Measurements from ENCODE around the gene PLXNA4.

Gene PLXNA4

DNA sequence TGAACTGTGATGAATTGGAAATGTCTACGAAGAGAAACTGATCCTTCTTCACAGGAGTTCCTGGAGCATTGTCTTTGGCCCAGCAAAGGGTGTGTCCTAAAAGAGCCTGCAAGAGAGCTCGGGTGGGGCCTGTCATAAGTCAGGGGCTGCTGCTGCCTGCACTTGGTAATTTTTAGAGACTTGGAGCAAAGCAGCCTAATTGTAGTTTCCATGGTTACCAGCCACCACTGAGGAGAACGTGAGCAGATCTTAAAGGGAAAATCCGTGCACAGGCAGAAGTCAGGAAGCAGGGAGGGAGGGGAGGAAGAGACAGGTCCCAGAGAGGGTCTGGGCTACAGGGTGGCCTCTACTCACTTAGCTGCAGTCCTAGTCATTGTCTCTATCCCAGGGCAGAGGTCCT, 463.6 kb downstream of the PLXNA4 start:
- DNase-seq (ENCODE audit: low read depth in 1 of 2, low spot score in 1 of 2) = no peak
- H3K27ac ChIP-seq (replicated peaks) = no peak overlapping the region
- TF ChIP-seq, protein P1, sequence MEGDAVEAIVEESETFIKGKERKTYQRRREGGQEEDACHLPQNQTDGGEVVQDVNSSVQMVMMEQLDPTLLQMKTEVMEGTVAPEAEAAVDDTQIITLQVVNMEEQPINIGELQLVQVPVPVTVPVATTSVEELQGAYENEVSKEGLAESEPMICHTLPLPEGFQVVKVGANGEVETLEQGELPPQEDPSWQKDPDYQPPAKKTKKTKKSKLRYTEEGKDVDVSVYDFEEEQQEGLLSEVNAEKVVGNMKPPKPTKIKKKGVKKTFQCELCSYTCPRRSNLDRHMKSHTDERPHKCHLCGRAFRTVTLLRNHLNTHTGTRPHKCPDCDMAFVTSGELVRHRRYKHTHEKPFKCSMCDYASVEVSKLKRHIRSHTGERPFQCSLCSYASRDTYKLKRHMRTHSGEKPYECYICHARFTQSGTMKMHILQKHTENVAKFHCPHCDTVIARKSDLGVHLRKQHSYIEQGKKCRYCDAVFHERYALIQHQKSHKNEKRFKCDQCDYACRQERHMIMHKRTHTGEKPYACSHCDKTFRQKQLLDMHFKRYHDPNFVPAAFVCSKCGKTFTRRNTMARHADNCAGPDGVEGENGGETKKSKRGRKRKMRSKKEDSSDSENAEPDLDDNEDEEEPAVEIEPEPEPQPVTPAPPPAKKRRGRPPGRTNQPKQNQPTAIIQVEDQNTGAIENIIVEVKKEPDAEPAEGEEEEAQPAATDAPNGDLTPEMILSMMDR (IDR thresholded peaks at IDR 0.05; ENCODE audit: insufficient read depth, low read length) = no peak
- TF ChIP-seq POLR2AphosphoS5 (IDR thresholded peaks at IDR 0.05; ENCODE audit: low read depth) (no peak), GABPA (IDR thresholded peaks at IDR 0.05; ENCODE audit: low read depth) (no peak), SPI1 (IDR thresholded peaks at IDR 0.05; ENCODE audit: borderline replicate concordance, low read depth) (no peak)
- TF ChIP-seq, protein P2, sequence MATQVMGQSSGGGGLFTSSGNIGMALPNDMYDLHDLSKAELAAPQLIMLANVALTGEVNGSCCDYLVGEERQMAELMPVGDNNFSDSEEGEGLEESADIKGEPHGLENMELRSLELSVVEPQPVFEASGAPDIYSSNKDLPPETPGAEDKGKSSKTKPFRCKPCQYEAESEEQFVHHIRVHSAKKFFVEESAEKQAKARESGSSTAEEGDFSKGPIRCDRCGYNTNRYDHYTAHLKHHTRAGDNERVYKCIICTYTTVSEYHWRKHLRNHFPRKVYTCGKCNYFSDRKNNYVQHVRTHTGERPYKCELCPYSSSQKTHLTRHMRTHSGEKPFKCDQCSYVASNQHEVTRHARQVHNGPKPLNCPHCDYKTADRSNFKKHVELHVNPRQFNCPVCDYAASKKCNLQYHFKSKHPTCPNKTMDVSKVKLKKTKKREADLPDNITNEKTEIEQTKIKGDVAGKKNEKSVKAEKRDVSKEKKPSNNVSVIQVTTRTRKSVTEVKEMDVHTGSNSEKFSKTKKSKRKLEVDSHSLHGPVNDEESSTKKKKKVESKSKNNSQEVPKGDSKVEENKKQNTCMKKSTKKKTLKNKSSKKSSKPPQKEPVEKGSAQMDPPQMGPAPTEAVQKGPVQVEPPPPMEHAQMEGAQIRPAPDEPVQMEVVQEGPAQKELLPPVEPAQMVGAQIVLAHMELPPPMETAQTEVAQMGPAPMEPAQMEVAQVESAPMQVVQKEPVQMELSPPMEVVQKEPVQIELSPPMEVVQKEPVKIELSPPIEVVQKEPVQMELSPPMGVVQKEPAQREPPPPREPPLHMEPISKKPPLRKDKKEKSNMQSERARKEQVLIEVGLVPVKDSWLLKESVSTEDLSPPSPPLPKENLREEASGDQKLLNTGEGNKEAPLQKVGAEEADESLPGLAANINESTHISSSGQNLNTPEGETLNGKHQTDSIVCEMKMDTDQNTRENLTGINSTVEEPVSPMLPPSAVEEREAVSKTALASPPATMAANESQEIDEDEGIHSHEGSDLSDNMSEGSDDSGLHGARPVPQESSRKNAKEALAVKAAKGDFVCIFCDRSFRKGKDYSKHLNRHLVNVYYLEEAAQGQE (IDR thresholded peaks at IDR 0.05; ENCODE audit: insufficient replicate concordance, low read depth) = no peak
- H3K4me3 ChIP-seq (replicated peaks; ENCODE audit: insufficient read depth, low read length) = no peak overlapping the region
- H3K27me3 ChIP-seq (ENCODE audit: insufficient read depth, poor library complexity, severe bottlenecking) = peaks cover 3% of the 10 kb centered on the region

DNA sequence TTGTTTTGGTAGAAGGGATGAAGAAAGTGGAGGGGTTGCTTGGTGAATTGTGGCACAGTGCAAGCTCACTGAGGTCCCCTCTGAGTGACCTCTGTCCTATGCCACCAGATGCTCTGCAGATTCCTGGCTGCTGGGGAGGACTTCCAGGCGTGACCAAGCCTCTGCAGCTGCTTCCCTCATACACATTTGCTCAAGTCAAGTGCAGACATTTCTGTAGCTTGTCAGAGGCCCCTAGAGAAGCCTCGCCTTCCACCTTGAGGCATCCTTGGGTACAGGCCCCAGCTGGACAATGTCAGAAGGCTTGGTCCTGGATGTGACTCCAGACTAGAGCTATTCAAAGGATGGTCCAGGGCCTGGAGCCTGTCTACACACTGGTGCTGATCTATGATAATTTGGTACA, 464.2 kb downstream of the PLXNA4 start:
- TF ChIP-seq, protein P1 (IDR thresholded peaks at IDR 0.05; ENCODE audit: insufficient read depth, low read length) = no peak
- TF ChIP-seq SPI1 (IDR thresholded peaks at IDR 0.05; ENCODE audit: borderline replicate concordance, low read depth) (no peak), GABPA (IDR thresholded peaks at IDR 0.05; ENCODE audit: low read depth) (no peak), POLR2AphosphoS5 (IDR thresholded peaks at IDR 0.05; ENCODE audit: low read depth) (no peak)
- TF ChIP-seq, protein P2 (IDR thresholded peaks at IDR 0.05; ENCODE audit: insufficient replicate concordance, low read depth) = no peak
- peaks cover 3% of the 10 kb centered on the region for H3K27me3 ChIP-seq (ENCODE audit: insufficient read depth, poor library complexity, severe bottlenecking)
- no peak overlapping the region for H3K4me3 ChIP-seq (replicated peaks; ENCODE audit: insufficient read depth, low read length)
- no peak for DNase-seq (ENCODE audit: low read depth in 1 of 2, low spot score in 1 of 2)
- H3K27ac ChIP-seq (replicated peaks) = no peak overlapping the region

DNA sequence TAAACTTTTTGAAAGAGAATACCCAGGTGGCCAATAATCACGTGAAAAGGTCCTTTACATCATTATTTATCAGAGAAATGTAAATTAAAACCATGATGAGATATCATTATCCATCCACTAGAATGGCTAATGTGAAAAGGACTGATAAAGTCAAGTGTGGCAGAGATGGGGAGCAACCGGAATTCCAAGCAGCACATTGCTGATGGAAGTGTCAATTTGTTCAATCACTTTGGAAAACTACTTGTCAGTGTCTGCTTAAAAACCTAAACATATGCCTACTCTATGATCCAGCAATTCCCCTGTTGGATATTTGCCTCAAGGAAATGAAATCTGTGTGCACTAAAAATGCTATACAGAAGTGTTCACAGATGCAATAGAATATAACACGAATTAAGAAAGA, 465.6 kb downstream of the PLXNA4 start:
- DNase-seq (ENCODE audit: low read depth in 1 of 2, low spot score in 1 of 2) = no peak
- no peak for TF ChIP-seq POLR2AphosphoS5 (IDR thresholded peaks at IDR 0.05; ENCODE audit: low read depth)
- no peak for TF ChIP-seq GABPA (IDR thresholded peaks at IDR 0.05; ENCODE audit: low read depth)

DNA sequence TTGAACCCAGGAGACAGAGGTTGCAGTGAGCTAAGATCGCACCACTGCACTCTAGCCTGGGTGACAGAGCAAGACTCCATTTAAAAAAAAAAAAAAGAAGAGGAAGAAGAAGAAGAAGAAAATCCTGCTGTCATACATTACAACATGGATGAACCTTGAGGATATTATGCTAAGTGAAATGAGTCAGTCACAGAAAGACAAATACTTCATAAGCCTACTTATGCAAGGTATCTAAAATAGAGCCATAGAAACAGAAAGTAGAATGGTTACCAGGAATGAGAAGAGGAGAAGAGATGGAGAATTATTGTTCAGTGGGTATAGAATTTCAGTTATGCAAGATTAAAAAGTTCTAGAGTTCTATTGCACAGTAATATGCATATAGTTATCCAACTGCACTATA, 466.5 kb downstream of the PLXNA4 start:
- TF ChIP-seq GABPA (IDR thresholded peaks at IDR 0.05; ENCODE audit: low read depth) = no peak
- TF ChIP-seq, protein P1 (IDR thresholded peaks at IDR 0.05; ENCODE audit: insufficient read depth, low read length) = no peak
- TF ChIP-seq, protein P2 (IDR thresholded peaks at IDR 0.05; ENCODE audit: insufficient replicate concordance, low read depth) = no peak
- TF ChIP-seq POLR2AphosphoS5 (IDR thresholded peaks at IDR 0.05; ENCODE audit: low read depth) = no peak
- TF ChIP-seq SPI1 (IDR thresholded peaks at IDR 0.05; ENCODE audit: borderline replicate concordance, low read depth) = no peak
- DNase-seq (ENCODE audit: low read depth in 1 of 2, low spot score in 1 of 2) = no peak
- no peak overlapping the region for H3K4me3 ChIP-seq (replicated peaks; ENCODE audit: insufficient read depth, low read length)
- H3K27me3 ChIP-seq (ENCODE audit: insufficient read depth, poor library complexity, severe bottlenecking) = peaks cover 3% of the 10 kb centered on the region
- no peak overlapping the region for H3K27ac ChIP-seq (replicated peaks)

More for the DNA sequence above, 465.6 kb downstream of the PLXNA4 start:
- H3K27me3 ChIP-seq (ENCODE audit: insufficient read depth, poor library complexity, severe bottlenecking) = peaks cover 3% of the 10 kb centered on the region
- no peak overlapping the region for H3K27ac ChIP-seq (replicated peaks)
- H3K4me3 ChIP-seq (replicated peaks; ENCODE audit: insufficient read depth, low read length) = no peak overlapping the region
